H9 (cell line): ENCODE data around the gene CASP5. TPM values are rescaled to one million over a fixed set of nuclear protein-coding genes. Genes with fewer than 3 reads are reported as not detected.

ENCODE experiments used
- DNase-seq: peaks from one replicate; pipeline ENCODE4 v3.0.0-alpha.2; 2017
- H2AFZ ChIP-seq: one replicate; pipeline ENCODE4 v1.6.1; 2013; ENCODE audit warnings: mild to moderate bottlenecking, low read length, control low read depth, moderate library complexity
- H2AK5ac ChIP-seq: 2 replicates; pipeline ENCODE4 v1.6.1; 2013; ENCODE audit warnings: low read length, control low read depth, mixed read lengths; ENCODE audit not compliant: insufficient read length
- H2BK120ac ChIP-seq: one replicate; pipeline ENCODE4 v1.6.1; 2013; ENCODE audit warnings: low read depth, mild to moderate bottlenecking, low read length, control low read depth, inconsistent platforms; ENCODE audit not compliant: poor library complexity, severe bottlenecking
- H2BK12ac ChIP-seq: 2 replicates; pipeline ENCODE4 v1.6.1; 2013; ENCODE audit warnings: low read length, control low read depth, mixed read lengths, low read depth; ENCODE audit not compliant: insufficient read length
- H2BK15ac ChIP-seq: 2 replicates; pipeline ENCODE4 v1.6.1; 2013; ENCODE audit warnings: low read depth, low read length, control low read depth
- H2BK20ac ChIP-seq: one replicate; pipeline ENCODE4 v1.6.1; 2013; ENCODE audit warnings: low read depth, mild to moderate bottlenecking, low read length, control low read depth, inconsistent platforms; ENCODE audit not compliant: poor library complexity, severe bottlenecking
- H2BK5ac ChIP-seq: 2 replicates; pipeline ENCODE4 v1.6.1; 2013; ENCODE audit warnings: low read length, control low read depth, mixed read lengths; ENCODE audit not compliant: insufficient read length
- H3K14ac ChIP-seq: 2 replicates; pipeline ENCODE4 v1.6.1; 2013; ENCODE audit warnings: low read length, control low read depth; ENCODE audit not compliant: insufficient read depth
- H3K18ac ChIP-seq: 2 replicates; pipeline ENCODE4 v1.6.1; 2013; ENCODE audit warnings: low read depth, mild to moderate bottlenecking, mixed read lengths, low read length, control low read depth; ENCODE audit not compliant: insufficient read length
- H3K23ac ChIP-seq: 2 replicates; pipeline ENCODE4 v1.6.1; 2013; ENCODE audit warnings: low read length, control low read depth, mixed read lengths, low read depth; ENCODE audit not compliant: insufficient read length
- H3K23me2 ChIP-seq: 2 replicates; pipeline ENCODE4 v1.6.1; 2013; ENCODE audit warnings: low read depth, mild to moderate bottlenecking, mixed read lengths, low read length, control low read depth; ENCODE audit not compliant: insufficient read length, poor library complexity, severe bottlenecking
- H3K27ac ChIP-seq: 2 replicates; pipeline ENCODE4 v1.5.1; 2013; ENCODE audit warnings: low read length, control low read depth, mixed read lengths, low read depth; ENCODE audit not compliant: insufficient read length
- H3K27me3 ChIP-seq: 2 replicates; pipeline ENCODE4 v1.6.1; 2013; ENCODE audit warnings: low read length, control low read depth, inconsistent platforms; ENCODE audit not compliant: insufficient read depth
- H3K4ac ChIP-seq: 2 replicates; pipeline ENCODE4 v1.6.1; 2013; ENCODE audit warnings: low read depth, mild to moderate bottlenecking, control low read depth, inconsistent platforms, low read length, moderate library complexity
- H3K4me1 ChIP-seq: 2 replicates; pipeline ENCODE4 v1.6.1; 2013; ENCODE audit warnings: low read length, control low read depth, inconsistent platforms; ENCODE audit not compliant: insufficient read depth
- H3K4me2 ChIP-seq: 2 replicates; pipeline ENCODE4 v1.6.1; 2013; ENCODE audit warnings: low read length, control low read depth, mixed read lengths; ENCODE audit not compliant: insufficient read length, insufficient read depth
- H3K56ac ChIP-seq: 2 replicates; pipeline ENCODE4 v1.6.1; 2013; ENCODE audit warnings: low read depth, mild to moderate bottlenecking, mixed read lengths, low read length, control low read depth; ENCODE audit not compliant: insufficient read length
- H3K79me1 ChIP-seq: 2 replicates; pipeline ENCODE4 v1.6.1; 2013; ENCODE audit warnings: low read depth, mild to moderate bottlenecking, moderate library complexity, low read length, control low read depth, inconsistent platforms; ENCODE audit not compliant: insufficient read depth, poor library complexity, severe bottlenecking
- H3K79me2 ChIP-seq: 2 replicates; pipeline ENCODE4 v1.6.1; 2013; ENCODE audit warnings: low read length, control low read depth, inconsistent platforms; ENCODE audit not compliant: insufficient read depth
- H3K9ac ChIP-seq: 2 replicates; pipeline ENCODE4 v1.6.1; 2013; ENCODE audit warnings: low read length, control low read depth, mixed read lengths; ENCODE audit not compliant: insufficient read length; ENCODE audit errors: extremely low read depth
- H3K9me3 ChIP-seq: one replicate; pipeline ENCODE4 v1.6.1; 2013; ENCODE audit warnings: low read depth, low read length, inconsistent platforms; ENCODE audit not compliant: control insufficient read depth
- H3T11ph ChIP-seq: one replicate; pipeline ENCODE4 v1.6.1; 2013; ENCODE audit warnings: mild to moderate bottlenecking, low read length, control low read depth, inconsistent platforms
- H4K20me1 ChIP-seq: one replicate; pipeline ENCODE4 v1.6.1; 2013; ENCODE audit not compliant: control insufficient read depth, insufficient read length, insufficient read depth
- H4K5ac ChIP-seq: 2 replicates; pipeline ENCODE4 v1.6.1; 2013; ENCODE audit warnings: low read depth, mild to moderate bottlenecking, mixed read lengths, low read length, control low read depth; ENCODE audit not compliant: insufficient read length
- H4K8ac ChIP-seq: replicated peaks from 2 replicates; pipeline ENCODE4 v1.6.1; 2013; ENCODE audit warnings: low read length, control low read depth, mixed read lengths, low read depth; ENCODE audit not compliant: insufficient read length
- H4K91ac ChIP-seq: 2 replicates; pipeline ENCODE4 v1.6.1; 2013; ENCODE audit warnings: low read depth, mild to moderate bottlenecking, moderate library complexity, mixed read lengths, low read length, control low read depth; ENCODE audit not compliant: insufficient read length
- H3K27ac Mint-ChIP-seq, 3 experiments: 2 replicates in 2 of 3; 3 replicates in 1 of 3; pipeline ENCODE4 v1.8.0; 2020 to 2021; ENCODE audit warnings: mixed read lengths in 3 of 3, mild to moderate bottlenecking in 1 of 3, moderate library complexity in 1 of 3
- H3K27me3 Mint-ChIP-seq: 2 replicates; pipeline ENCODE4 v1.8.0; 2021; ENCODE audit warnings: low read depth, mild to moderate bottlenecking, moderate library complexity, mixed read lengths
- H3K36me3 Mint-ChIP-seq, 3 experiments: 2 replicates in 2 of 3; 3 replicates in 1 of 3; pipeline ENCODE4 v1.8.0; 2020 to 2021; ENCODE audit warnings: low read depth in 3 of 3, mixed read lengths in 3 of 3; ENCODE audit not compliant: insufficient read depth in 1 of 3
- H3K4me1 Mint-ChIP-seq, 2 experiments: 2 replicates each; pipeline ENCODE4 v1.8.0; 2020; ENCODE audit warnings: mixed read lengths in 2 of 2
- H3K4me3 Mint-ChIP-seq, 2 experiments: 2 replicates in 1 of 2; 3 replicates in 1 of 2; pipeline ENCODE4 v1.8.0; 2020 to 2021; ENCODE audit warnings: mild to moderate bottlenecking in 2 of 2, mixed read lengths in 2 of 2, moderate library complexity in 1 of 2
- H3K9me3 Mint-ChIP-seq, 2 experiments: 2 replicates in 1 of 2; 3 replicates in 1 of 2; pipeline ENCODE4 v1.8.0; 2020; ENCODE audit warnings: mild to moderate bottlenecking in 2 of 2, mixed read lengths in 2 of 2, moderate library complexity in 1 of 2
- CTCF ChIP-seq: fragments of 200-600 bp; sonication (generic); conservative IDR thresholded peaks from 3 replicates; pipeline ENCODE4 v1.8.0; 2021; ENCODE audit warnings: antibody characterized with exemption, mild to moderate bottlenecking
- WGBS: extraction: QIAGEN DNeasy Blood & Tissue Kit; methylation state at CpG from one replicate; pipeline ENCODE4 v1.1.7; 2013; ENCODE audit warnings: missing lambda C conversion rate, low lambda C conversion rate, mixed read lengths; ENCODE audit not compliant: insufficient read length; ENCODE audit errors: extremely low coverage; 5-methylcytosine and 5-hydroxymethylcytosine counted together
- total RNA-seq: library from RNA; stranded (reverse); gene quantifications from 2 replicates; pipeline ENCODE4 v1.2.1, GENCODE V29; 2021

CASP5 gene
- total RNA-seq, 1 experiment from 2014 or later = not detected

DNA sequence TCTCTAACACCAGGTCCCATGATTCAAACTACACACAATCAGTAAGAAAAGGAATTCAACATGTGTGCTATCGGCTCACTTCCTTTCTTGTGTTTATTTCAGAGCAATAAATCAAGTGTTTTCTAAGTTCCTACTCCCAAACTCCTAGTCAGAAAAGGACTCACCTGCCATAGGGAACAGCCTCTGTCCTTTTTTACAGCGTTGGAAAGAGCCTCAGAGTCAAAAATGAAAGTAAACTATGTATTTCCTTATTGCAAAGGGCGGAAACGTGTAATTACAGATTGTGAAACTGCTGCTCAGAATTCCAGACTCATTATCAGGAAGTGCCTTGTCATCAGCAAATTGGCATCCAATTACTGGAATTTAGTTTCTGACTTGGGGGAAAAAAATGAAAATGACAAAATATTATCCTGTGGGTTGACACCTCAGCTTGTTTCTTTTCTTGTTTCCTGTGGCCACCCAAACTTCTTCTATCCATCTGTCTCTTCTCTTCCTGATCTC lies 54.6 kb downstream of the CASP5 start, which contains the start of gene CASP4:
Gene CASP4 (minus strand): TSS at position 220 of the 501 bp plus-strand sequence. CDS start 49 bp downstream, at position 171.
- no CpG with 5 or more reads among the region's 4 CpGs for WGBS
- Mint-ChIP-seq H3K4me1 (peaks cover 11 to 14% of the 10 kb centered on the region in 2 experiments), H3K9me3 (peaks cover 22 to 42% of the 10 kb centered on the region in 2 experiments), H3K27me3 (no peaks in the 10 kb centered on the region), H3K4me3 (no peak within 1 kb of the TSS), H3K27ac (no peak within 1 kb of the TSS; a peak in 1 of 7 replicates), H3K36me3 (peaks cover 12 to 42% (median 20%) of the 10 kb centered on the region in 3 experiments)
- Histone ChIP-seq H3K23ac (no peak within 1 kb of the TSS), H2BK120ac (no peak within 1 kb of the TSS), H2BK5ac (no peak within 1 kb of the TSS), H3K27me3 (no peaks in the 10 kb centered on the region), H2AK5ac (no peak within 1 kb of the TSS), H2AFZ (no peak within 1 kb of the TSS), H3K9me3 (no peaks in the 10 kb centered on the region), H3K4me2 (no peak within 1 kb of the TSS), H4K8ac (no peak within 1 kb of the TSS), H3K23me2 (no peaks in the 10 kb centered on the region), H3K27ac (no peak within 1 kb of the TSS), H4K20me1 (no peaks in the 10 kb centered on the region), H3K4ac (no peak within 1 kb of the TSS), H3K14ac (no peak within 1 kb of the TSS), H3K79me1 (no peaks in the 10 kb centered on the region), H3K79me2 (no peaks in the 10 kb centered on the region), H3K18ac (no peak within 1 kb of the TSS), H3K9ac (no peak within 1 kb of the TSS), H4K91ac (no peak within 1 kb of the TSS), H3K56ac (no peak within 1 kb of the TSS), H2BK15ac (no peak within 1 kb of the TSS), H4K5ac (no peak within 1 kb of the TSS), H2BK12ac (no peak within 1 kb of the TSS), H2BK20ac (no peak within 1 kb of the TSS), H3T11ph (no peak within 1 kb of the TSS), H3K4me1 (no peaks in the 10 kb centered on the region)
- TF ChIP-seq CTCF = no peak
- no peak for DNase-seq
